ENCODE data around the gene GATC.

The GATC gene

DNA sequence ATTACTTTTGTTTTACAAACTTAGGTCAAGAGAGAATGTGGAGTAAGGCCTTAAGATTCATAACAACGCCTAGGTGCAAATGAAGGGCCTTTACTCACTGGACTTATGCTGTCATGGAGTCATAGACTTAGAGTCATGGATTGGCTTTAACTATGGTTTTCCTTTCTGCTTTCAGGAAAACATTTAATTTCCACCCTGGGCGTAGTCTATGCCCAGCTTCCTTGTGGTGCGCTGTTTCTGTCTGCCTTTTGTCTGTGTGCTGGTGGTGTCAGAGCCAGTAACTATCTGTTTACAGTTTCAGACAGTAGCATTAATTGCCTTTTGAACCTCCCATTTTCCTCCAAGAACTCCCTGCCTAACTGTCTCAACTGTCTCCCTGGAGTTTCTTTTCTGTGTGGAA lies 40.2 kb upstream of the GATC start:
- POLR2A ChIA-PET = no interaction called here
- no peak for DNase-seq (ENCODE audit: extremely low spot score)
- CTCF ChIA-PET = no interaction called here
- TF ChIP-seq, protein P1, sequence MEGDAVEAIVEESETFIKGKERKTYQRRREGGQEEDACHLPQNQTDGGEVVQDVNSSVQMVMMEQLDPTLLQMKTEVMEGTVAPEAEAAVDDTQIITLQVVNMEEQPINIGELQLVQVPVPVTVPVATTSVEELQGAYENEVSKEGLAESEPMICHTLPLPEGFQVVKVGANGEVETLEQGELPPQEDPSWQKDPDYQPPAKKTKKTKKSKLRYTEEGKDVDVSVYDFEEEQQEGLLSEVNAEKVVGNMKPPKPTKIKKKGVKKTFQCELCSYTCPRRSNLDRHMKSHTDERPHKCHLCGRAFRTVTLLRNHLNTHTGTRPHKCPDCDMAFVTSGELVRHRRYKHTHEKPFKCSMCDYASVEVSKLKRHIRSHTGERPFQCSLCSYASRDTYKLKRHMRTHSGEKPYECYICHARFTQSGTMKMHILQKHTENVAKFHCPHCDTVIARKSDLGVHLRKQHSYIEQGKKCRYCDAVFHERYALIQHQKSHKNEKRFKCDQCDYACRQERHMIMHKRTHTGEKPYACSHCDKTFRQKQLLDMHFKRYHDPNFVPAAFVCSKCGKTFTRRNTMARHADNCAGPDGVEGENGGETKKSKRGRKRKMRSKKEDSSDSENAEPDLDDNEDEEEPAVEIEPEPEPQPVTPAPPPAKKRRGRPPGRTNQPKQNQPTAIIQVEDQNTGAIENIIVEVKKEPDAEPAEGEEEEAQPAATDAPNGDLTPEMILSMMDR (IDR thresholded peaks at IDR 0.05; ENCODE audit: control extremely low read depth, extremely low read depth, low read depth, missing control alignments) = no peak

DNA sequence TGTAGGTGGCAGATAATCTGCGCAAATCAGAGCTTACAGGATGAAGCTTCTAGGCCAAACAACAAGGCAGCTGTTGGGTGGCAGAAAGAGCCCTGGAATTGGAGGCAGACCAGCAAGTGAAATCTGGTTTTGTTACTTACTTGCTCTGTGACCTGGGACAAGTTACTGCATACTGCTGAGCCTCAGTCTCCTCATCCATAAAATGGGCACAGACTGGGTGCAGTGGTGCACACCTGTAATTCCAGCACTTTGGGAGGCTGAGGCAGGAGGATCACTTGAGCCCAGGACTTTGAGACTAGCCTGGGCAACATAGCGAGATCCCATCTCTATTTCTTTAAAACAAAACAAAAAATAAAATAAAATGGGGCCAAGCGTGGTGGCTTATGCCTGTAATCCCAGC lies 39.7 kb upstream of the GATC start:
- CTCF ChIA-PET = no interaction called here
- TF ChIP-seq, protein P1 (IDR thresholded peaks at IDR 0.05; ENCODE audit: control extremely low read depth, extremely low read depth, low read depth, missing control alignments) = no peak
- POLR2A ChIA-PET = no interaction called here
- DNase-seq (ENCODE audit: extremely low spot score) = no peak

DNA sequence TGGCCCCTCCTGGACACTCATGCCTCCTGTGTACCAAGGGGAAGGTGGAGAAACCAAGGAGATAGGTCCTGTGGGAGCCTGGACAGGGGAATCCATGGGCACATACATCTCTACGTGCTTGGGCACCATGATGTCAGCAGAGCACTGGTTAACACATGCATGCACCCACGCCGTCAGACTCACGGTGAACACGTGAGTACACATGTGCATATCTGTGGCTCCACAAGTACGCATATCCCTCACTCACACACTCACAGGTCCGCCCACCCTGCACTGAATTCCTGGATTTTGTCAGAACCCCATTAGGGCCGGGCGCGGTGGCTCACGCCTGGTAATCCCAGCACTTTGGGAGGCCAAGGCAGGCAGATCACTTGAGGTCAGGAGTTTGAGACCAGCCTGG lies 37.5 kb upstream of the GATC start:
- TF ChIP-seq, protein P1 (IDR thresholded peaks at IDR 0.05; ENCODE audit: control extremely low read depth, extremely low read depth, low read depth, missing control alignments) = no peak
- DNase-seq (ENCODE audit: extremely low spot score) = no peak
- ChIA-PET CTCF (interaction anchor here (0.9 kb wide), 1 partner anchor 14 kb away, joined by 3 read pairs; no protein-coding TSS in a partner anchor), POLR2A (no interaction called here)

DNA sequence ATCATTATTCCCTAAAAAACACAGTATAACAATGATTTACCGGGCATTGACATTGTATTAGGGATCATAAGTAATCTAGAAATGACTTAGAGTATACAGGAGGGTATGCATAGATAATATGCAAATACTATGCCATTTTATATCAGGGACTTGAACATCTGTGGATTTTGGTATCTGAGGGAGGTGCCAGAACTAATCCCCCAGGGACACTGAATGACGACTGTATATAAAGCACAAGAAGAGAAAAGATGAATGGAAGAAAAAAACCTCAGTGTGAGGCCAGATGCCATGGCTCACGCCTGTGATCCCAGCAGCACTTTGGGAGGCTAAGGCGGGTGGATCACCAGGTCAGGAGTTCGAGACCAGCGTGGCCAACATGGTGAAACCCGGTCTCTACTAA lies 33.8 kb upstream of the GATC start:
- no peak for DNase-seq (ENCODE audit: extremely low spot score)
- CTCF ChIA-PET = no interaction called here
- POLR2A ChIA-PET = no interaction called here
- TF ChIP-seq, protein P1 (IDR thresholded peaks at IDR 0.05; ENCODE audit: control extremely low read depth, extremely low read depth, low read depth, missing control alignments) = no peak

DNA sequence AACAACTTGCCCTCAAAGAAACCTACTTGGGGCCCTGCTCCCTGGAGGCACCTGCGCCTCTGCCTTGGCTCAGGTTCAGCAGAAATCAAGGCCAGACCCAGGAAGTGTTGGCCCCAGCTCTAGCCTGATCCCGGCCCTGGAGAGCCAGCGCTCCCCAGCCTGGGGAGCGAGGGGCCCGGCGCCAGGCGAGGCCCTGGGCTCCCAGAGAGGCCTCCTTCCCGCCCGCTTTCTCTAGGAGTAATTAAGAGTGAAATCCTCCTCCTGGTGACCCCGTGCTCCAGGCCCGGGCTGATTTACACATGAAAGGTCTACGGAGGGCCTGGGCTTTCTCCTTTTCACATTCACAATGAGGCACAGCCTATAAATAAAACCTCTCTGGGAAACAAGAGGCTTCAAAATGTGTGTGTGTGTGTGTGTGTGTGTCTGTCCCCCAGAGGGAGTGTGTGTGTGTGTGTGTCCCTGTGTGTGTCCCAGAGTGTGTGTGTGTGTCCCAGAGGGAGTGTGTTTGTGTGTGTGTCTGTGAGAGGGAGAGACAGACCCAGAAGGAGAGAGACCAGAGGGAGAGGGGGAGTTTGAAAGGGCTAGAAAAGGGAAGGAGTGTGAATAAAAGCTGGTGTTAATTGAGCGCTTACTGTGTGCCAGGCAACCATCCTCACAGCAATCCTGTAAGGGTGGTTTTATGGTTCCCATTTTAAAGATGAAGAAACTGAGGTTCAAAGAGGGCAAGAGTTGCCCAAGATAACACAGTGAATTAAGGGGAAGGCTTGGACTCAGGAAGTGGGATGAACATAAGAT lies 32.1 kb upstream of the GATC start:
- ChIA-PET CTCF (no interaction called here), POLR2A (no interaction called here)
- no peak for DNase-seq (ENCODE audit: extremely low spot score)
- TF ChIP-seq, protein P1 (IDR thresholded peaks at IDR 0.05; ENCODE audit: control extremely low read depth, extremely low read depth, low read depth, missing control alignments) = no peak

DNA sequence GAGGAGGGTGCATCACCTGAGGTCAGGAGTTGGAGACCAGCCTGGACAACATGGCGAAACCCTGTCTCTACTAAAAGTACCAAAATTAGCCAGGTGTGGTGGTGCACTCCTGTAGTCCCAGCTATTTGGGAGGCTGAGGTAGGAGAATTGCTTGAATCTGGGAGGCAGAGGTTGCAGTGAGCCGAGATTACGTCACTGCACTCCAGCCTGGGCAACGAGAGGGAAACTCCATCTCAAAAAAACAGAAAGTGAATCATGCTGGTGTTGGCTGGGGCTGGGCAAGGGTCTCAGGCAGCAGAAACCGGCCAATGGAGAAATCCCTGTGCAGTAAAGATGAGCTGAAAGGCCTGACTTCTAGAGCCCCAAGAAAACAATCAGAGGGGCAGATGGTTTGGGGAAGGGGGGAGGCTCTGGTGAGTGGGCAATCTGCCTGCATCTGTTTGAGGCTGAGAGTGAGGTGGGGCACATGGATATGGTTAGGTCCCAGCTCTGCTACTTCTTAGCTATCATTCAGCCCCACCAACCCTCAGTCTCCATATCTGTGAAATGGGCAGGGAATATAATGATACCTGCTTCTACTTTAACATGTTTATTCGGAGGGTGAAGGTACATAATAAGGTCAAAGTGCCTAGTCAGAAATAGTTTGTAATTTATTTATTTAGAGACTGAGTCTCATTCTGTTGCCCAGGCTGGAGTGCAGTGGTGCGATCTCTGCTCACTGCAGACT lies 29.6 kb upstream of the GATC start:
- POLR2A ChIA-PET = no interaction called here
- CTCF ChIA-PET = interaction anchor here (0.8 to 1.8 kb wide), 3 partner anchors 11 to 232 kb away, joined by 3 to 5 read pairs (median 3); no protein-coding TSS in a partner anchor
- DNase-seq (ENCODE audit: extremely low spot score) = no peak
- TF ChIP-seq, protein P1 (IDR thresholded peaks at IDR 0.05; ENCODE audit: control extremely low read depth, extremely low read depth, low read depth, missing control alignments) = no peak
